KMS-11 (cell line): Measurements from ENCODE around the gene SLC1A2.

Source experiments
- H2AFZ ChIP-seq: fragments of 200-600 bp; sonication (generic); 2 replicates; pipeline ENCODE4 v1.6.1; 2016; ENCODE audit warnings: antibody characterized with exemption, mixed run types, low read depth
- H3K27ac ChIP-seq: fragments of 200-600 bp; sonication (generic); 2 replicates; pipeline ENCODE4 v1.6.1; 2016; ENCODE audit warnings: mild to moderate bottlenecking, mixed run types
- H3K27me3 ChIP-seq: fragments of 200-600 bp; sonication (generic); 2 replicates; pipeline ENCODE4 v1.6.1; 2017; ENCODE audit warnings: mild to moderate bottlenecking, low read depth, mixed run types, moderate library complexity; ENCODE audit not compliant: insufficient read depth
- H3K36me3 ChIP-seq: fragments of 200-600 bp; sonication (generic); 2 replicates; pipeline ENCODE4 v1.6.1; 2017; ENCODE audit warnings: mild to moderate bottlenecking, mixed run types; ENCODE audit not compliant: insufficient read depth
- H3K4me1 ChIP-seq: fragments of 200-600 bp; sonication (generic); 2 replicates; pipeline ENCODE4 v1.6.1; 2016; ENCODE audit warnings: mild to moderate bottlenecking, low read depth, mixed run types; ENCODE audit not compliant: poor library complexity, severe bottlenecking
- H3K4me2 ChIP-seq: fragments of 200-600 bp; sonication (generic); 2 replicates; pipeline ENCODE4 v1.7.0; 2016; ENCODE audit warnings: mild to moderate bottlenecking, mixed run types
- H3K4me3 ChIP-seq: fragments of 200-600 bp; sonication (generic); IDR thresholded peaks from 2 replicates; pipeline ENCODE4 v1.6.1; 2017; ENCODE audit warnings: low read depth, low read length, mixed read lengths; ENCODE audit not compliant: insufficient read depth
- H3K79me2 ChIP-seq: fragments of 200-600 bp; sonication (generic); 2 replicates; pipeline ENCODE4 v1.6.1; 2016; ENCODE audit warnings: low read depth, mixed run types; ENCODE audit not compliant: insufficient read depth
- H3K9ac ChIP-seq: fragments of 200-600 bp; sonication (generic); 2 replicates; pipeline ENCODE4 v1.6.1; 2016; ENCODE audit warnings: mild to moderate bottlenecking, mixed run types
- H4K20me1 ChIP-seq: fragments of 200-600 bp; sonication (generic); 2 replicates; pipeline ENCODE4 v1.6.1; 2016; ENCODE audit warnings: mild to moderate bottlenecking, mixed run types; ENCODE audit not compliant: insufficient read depth
- TF ChIP-seq, protein P1 (sequence below): fragments of 200-600 bp; sonication (generic); conservative IDR thresholded peaks from 2 replicates; pipeline ENCODE4 v1.6.1; 2017; ENCODE audit warnings: low read depth, mild to moderate bottlenecking, antibody characterized with exemption, low read length, moderate library complexity, mixed read lengths

The SLC1A2 gene

DNA sequence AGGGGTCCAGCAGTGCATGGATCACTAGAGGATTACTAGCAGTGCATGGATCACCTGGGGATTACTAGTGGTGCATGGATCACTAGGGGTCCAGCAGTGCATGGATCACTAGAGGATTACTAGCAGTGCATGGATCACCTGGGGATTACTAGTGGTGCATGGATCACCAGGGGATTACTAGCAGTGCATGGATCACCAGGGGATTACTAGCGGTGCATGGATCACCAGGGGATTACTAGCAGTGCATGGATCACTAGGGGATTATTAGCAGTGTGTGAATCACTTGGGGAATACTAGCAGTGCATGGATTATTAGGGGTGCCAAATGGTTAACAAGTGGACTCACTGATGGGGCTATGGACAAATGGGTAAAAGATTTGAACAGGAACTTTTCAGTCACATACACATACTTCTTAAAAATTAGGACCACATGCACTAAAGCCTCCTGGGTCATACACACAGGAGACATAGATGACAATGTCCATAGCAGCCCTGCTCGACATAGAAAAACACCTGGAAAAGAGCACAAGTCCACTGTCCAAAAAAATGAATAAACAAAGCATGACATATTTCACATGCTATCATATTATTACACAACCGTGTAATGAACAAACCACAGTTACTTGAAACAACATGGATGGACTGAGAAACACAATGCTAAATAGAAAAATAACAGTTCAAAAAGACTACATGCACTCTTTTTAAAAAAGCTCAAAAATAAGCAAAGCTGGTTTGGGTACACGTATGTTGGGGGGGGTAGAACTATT is 170.6 kb downstream of the SLC1A2 start:
- H3K9ac ChIP-seq, result no peak overlapping the region
- H3K79me2 ChIP-seq, result no peaks in the 10 kb centered on the region
- TF ChIP-seq, protein P1, sequence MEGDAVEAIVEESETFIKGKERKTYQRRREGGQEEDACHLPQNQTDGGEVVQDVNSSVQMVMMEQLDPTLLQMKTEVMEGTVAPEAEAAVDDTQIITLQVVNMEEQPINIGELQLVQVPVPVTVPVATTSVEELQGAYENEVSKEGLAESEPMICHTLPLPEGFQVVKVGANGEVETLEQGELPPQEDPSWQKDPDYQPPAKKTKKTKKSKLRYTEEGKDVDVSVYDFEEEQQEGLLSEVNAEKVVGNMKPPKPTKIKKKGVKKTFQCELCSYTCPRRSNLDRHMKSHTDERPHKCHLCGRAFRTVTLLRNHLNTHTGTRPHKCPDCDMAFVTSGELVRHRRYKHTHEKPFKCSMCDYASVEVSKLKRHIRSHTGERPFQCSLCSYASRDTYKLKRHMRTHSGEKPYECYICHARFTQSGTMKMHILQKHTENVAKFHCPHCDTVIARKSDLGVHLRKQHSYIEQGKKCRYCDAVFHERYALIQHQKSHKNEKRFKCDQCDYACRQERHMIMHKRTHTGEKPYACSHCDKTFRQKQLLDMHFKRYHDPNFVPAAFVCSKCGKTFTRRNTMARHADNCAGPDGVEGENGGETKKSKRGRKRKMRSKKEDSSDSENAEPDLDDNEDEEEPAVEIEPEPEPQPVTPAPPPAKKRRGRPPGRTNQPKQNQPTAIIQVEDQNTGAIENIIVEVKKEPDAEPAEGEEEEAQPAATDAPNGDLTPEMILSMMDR, result no peak

DNA sequence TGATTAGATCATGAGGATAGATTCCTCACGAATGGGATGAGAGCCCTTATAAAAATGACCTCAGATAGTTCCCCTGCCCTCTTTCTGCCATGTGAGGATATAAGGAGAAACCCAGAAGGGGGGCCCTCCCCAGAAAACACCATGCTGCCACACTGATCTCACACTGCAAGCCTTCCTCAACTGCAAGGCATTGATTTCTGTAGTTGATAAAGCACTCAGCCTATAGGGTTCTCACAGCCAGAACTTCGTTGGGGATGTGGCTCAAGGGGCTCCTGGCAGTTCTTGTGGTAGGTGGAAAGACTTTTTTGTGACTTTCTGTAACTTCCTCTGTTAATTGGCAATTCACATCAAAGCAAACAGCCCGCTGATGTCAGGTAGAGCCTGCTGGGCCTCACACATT is 171.5 kb downstream of the SLC1A2 start:
- Histone ChIP-seq H3K27me3 (no peaks in the 10 kb centered on the region), H4K20me1 (no peaks in the 10 kb centered on the region), H3K27ac (no peak overlapping the region), H3K4me2 (no peak overlapping the region), H3K9ac (no peak overlapping the region), H2AFZ (no peak overlapping the region), H3K79me2 (no peaks in the 10 kb centered on the region), H3K36me3 (no peaks in the 10 kb centered on the region), H3K4me1 (no peaks in the 10 kb centered on the region), H3K4me3 (no peak overlapping the region)
- TF ChIP-seq, protein P1, result no peak

More for the DNA sequence above, 170.6 kb downstream of the SLC1A2 start:
- Histone ChIP-seq H3K36me3 (no peaks in the 10 kb centered on the region), H3K27ac (no peak overlapping the region), H3K27me3 (no peaks in the 10 kb centered on the region), H3K4me3 (no peak overlapping the region), H2AFZ (no peak overlapping the region), H4K20me1 (no peaks in the 10 kb centered on the region), H3K4me1 (no peaks in the 10 kb centered on the region), H3K4me2 (no peak overlapping the region)

DNA sequence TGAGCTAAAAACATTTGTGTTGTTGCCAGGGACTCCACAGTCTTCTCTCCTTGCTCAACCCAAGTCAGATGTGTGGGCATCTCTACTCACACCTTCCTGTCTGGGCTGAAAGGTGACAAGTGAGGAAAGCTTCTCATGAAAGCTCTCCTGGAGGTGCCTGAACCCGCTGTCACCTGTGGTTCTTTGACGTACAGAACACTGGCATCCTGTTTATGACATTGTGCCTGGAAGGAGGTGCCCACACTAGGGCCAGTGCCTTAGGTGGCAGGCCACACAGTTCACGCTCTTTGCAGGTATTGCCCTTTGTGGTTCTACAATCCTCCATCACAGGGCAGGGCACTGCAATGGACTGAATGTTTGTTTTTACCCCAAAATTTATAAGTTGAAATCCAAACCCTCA is 171.9 kb downstream of the SLC1A2 start:
- TF ChIP-seq, protein P1, result no peak
- Histone ChIP-seq H3K9ac (no peak overlapping the region), H3K4me1 (no peaks in the 10 kb centered on the region), H3K4me2 (no peak overlapping the region), H3K36me3 (no peaks in the 10 kb centered on the region), H4K20me1 (no peaks in the 10 kb centered on the region), H2AFZ (no peak overlapping the region), H3K79me2 (no peaks in the 10 kb centered on the region), H3K4me3 (no peak overlapping the region), H3K27me3 (no peaks in the 10 kb centered on the region), H3K27ac (no peak overlapping the region)

DNA sequence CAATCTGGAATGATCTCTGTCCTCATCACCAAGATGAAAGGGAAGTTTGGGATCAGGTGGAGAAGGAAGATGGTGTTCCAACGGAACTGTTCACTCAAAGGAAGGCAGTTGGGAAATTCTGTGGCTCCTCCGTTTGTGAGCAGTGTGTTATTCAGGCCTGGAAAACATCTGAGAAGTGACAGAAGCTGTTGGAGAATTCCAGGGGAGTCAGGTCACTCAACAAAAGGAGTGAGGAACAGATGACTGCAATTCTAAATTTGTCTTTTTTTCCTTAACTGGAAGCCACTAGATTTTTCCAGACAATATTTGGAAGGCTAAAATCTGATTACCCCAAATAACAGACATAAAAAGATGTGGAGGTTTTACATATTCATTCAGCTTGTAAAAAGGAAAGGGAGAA is 172.6 kb downstream of the SLC1A2 start:
- H3K9ac ChIP-seq, result no peak overlapping the region
- H3K27me3 ChIP-seq, result no peaks in the 10 kb centered on the region
- H3K36me3 ChIP-seq, result no peaks in the 10 kb centered on the region
- TF ChIP-seq, protein P1, result no peak
- H3K27ac ChIP-seq, result no peak overlapping the region
- H4K20me1 ChIP-seq, result no peaks in the 10 kb centered on the region
- no peak overlapping the region for H3K4me2 ChIP-seq
- H3K4me3 ChIP-seq, result no peak overlapping the region
- no peaks in the 10 kb centered on the region for H3K4me1 ChIP-seq
- no peak overlapping the region for H2AFZ ChIP-seq
- no peaks in the 10 kb centered on the region for H3K79me2 ChIP-seq
